Stomach (tissue), 4 donors: ENCODE results near the gene RFTN1.

Source experiments
- CTCF ChIP-seq, 7 experiments: fragments of 450-650 bp in 4 of 7; fragments of 200-600 bp in 3 of 7; sonication (generic) in 3 of 7; IDR thresholded peaks; one replicate each; pipeline ENCODE4 v1.5.1; 2016 to 2019; ENCODE audit warnings: antibody characterized with exemption in 7 of 7, control low read depth in 2 of 7, mild to moderate bottlenecking in 1 of 7
- POLR2A ChIP-seq, 4 donors: fragments of 450-650 bp; IDR thresholded peaks; one replicate each; pipeline ENCODE4 v1.6.1; 2016; ENCODE audit warnings: antibody characterized with exemption in 4 of 4, control low read depth in 2 of 4, mild to moderate bottlenecking in 1 of 4, moderate library complexity in 1 of 4

- TF ChIP-seq POLR2A (IDR thresholded peaks at IDR 0.05) (no peak), CTCF (IDR thresholded peaks at IDR 0.05) (no peak)
These were observed 228.9 kb downstream of the RFTN1 start for GRCh38 chr3:16284633-16285032.
